Measurements from ENCODE around the gene ANKS1B. TPM values are rescaled to one million over a fixed set of nuclear protein-coding genes. Genes with fewer than 3 reads are reported as not detected.

ANKS1B gene
- total RNA-seq, 1 experiment from 2014 or later, result 9.7 TPM

DNA sequence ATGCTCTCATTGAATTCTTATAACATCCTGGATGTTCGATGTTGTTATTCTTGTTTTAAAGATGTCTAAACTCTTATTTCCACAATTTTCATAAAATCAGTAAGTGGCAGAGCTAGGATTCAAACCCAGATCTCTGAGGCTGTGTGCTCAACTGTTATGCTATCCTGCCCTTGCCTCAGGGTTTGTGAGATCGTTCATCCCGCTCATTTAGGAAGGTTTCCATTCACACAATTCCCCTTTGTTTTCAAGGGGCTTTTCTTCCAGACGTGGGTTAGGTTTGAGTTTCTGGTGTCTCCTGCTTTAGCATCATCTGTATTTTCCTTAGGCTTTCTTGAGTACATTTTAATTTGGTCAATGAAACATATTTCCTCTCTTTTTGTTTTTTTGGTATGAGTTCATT, 1270.3 kb downstream of the ANKS1B start:
- Histone ChIP-seq H3K27me3 (ENCODE audit: control insufficient read depth, insufficient read depth, low read length) (no peaks in the 10 kb centered on the region), H3K4me3 (ENCODE audit: low read depth in 2 of 2, low read length in 2 of 2) (no peak overlapping the region), H3K36me3 (ENCODE audit: control insufficient read depth, insufficient read depth, low read length) (no peaks in the 10 kb centered on the region; the same call in 1 of the 2 replicates), H3K27ac (ENCODE audit: low read length) (no peak overlapping the region), H3K4me1 (ENCODE audit: control insufficient read depth, insufficient read depth, low read length) (no peaks in the 10 kb centered on the region), H3K9me3 (ENCODE audit: control insufficient read depth, insufficient read depth, low read depth, low read length) (no peaks in the 10 kb centered on the region)
- intact Hi-C loops (cut with micrococcal nuclease; ENCODE audit: unreplicated experiment) (no loop called here), in situ Hi-C loops (cut with HindIII; ENCODE audit: low pct_unique_long_range_greater_than_20kb, low sequenced_read_pairs) (no loop called here)
- ATAC-seq (no peak), DNase-seq (ENCODE audit: low read depth, low spot score) (no peak)
- no TSS peak for BruUV-seq (replicated peaks)
- TF ChIP-seq, protein P1, sequence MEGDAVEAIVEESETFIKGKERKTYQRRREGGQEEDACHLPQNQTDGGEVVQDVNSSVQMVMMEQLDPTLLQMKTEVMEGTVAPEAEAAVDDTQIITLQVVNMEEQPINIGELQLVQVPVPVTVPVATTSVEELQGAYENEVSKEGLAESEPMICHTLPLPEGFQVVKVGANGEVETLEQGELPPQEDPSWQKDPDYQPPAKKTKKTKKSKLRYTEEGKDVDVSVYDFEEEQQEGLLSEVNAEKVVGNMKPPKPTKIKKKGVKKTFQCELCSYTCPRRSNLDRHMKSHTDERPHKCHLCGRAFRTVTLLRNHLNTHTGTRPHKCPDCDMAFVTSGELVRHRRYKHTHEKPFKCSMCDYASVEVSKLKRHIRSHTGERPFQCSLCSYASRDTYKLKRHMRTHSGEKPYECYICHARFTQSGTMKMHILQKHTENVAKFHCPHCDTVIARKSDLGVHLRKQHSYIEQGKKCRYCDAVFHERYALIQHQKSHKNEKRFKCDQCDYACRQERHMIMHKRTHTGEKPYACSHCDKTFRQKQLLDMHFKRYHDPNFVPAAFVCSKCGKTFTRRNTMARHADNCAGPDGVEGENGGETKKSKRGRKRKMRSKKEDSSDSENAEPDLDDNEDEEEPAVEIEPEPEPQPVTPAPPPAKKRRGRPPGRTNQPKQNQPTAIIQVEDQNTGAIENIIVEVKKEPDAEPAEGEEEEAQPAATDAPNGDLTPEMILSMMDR (IDR thresholded peaks at IDR 0.05), result no peak
- TF ChIP-seq TCF7L2 (IDR thresholded peaks at IDR 0.05; ENCODE audit: low read depth, low read length), result no peak
- ChIA-PET POLR2A (no interaction called here), CTCF (no interaction called here)

DNA sequence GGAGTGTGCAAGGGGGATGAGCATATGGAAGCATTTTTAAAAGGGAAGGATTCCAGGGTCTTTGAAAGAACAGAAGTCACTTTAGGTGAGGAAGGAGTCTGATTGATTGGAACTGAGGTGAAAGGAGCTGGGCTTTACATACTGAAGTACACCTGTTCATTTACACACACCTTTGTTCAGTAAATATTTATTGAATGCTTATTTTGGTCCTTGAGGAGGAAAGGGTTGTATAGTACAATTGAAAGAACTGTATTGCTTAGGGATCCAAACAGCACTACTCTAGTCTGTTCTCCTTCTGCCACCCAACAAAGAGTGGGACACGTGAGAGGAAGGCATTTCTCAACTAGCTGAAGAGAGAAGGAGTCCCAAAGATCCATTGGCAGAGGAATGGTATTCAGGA, 1275.7 kb downstream of the ANKS1B start:
- in situ Hi-C loops (cut with HindIII; ENCODE audit: low pct_unique_long_range_greater_than_20kb, low sequenced_read_pairs), result no loop called here
- POLR2A ChIA-PET, result no interaction called here
- TF ChIP-seq POLR2AphosphoS5 (IDR thresholded peaks at IDR 0.05; ENCODE audit: low read depth, low read length) (no peak), SIN3A (IDR thresholded peaks at IDR 0.05; ENCODE audit: borderline replicate concordance, insufficient read depth, low read depth, low read length) (no peak), TCF7L2 (IDR thresholded peaks at IDR 0.05; ENCODE audit: low read depth, low read length) (no peak)
- TF ChIP-seq, protein P2, sequence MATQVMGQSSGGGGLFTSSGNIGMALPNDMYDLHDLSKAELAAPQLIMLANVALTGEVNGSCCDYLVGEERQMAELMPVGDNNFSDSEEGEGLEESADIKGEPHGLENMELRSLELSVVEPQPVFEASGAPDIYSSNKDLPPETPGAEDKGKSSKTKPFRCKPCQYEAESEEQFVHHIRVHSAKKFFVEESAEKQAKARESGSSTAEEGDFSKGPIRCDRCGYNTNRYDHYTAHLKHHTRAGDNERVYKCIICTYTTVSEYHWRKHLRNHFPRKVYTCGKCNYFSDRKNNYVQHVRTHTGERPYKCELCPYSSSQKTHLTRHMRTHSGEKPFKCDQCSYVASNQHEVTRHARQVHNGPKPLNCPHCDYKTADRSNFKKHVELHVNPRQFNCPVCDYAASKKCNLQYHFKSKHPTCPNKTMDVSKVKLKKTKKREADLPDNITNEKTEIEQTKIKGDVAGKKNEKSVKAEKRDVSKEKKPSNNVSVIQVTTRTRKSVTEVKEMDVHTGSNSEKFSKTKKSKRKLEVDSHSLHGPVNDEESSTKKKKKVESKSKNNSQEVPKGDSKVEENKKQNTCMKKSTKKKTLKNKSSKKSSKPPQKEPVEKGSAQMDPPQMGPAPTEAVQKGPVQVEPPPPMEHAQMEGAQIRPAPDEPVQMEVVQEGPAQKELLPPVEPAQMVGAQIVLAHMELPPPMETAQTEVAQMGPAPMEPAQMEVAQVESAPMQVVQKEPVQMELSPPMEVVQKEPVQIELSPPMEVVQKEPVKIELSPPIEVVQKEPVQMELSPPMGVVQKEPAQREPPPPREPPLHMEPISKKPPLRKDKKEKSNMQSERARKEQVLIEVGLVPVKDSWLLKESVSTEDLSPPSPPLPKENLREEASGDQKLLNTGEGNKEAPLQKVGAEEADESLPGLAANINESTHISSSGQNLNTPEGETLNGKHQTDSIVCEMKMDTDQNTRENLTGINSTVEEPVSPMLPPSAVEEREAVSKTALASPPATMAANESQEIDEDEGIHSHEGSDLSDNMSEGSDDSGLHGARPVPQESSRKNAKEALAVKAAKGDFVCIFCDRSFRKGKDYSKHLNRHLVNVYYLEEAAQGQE (IDR thresholded peaks at IDR 0.05; ENCODE audit: insufficient read depth in 1 of 2, low read depth in 2 of 2, low read length in 1 of 2), result no peak
- TF ChIP-seq, protein P1 (IDR thresholded peaks at IDR 0.05), result no peak
- CTCF ChIA-PET, result no interaction called here
- DNase-seq (ENCODE audit: low read depth, low spot score), result no peak
- ATAC-seq, result no peak
- Histone ChIP-seq H3K36me3 (ENCODE audit: control insufficient read depth, insufficient read depth, low read length) (no peaks in the 10 kb centered on the region; the same call in 1 of the 2 replicates), H3K9me3 (ENCODE audit: control insufficient read depth, insufficient read depth, low read depth, low read length) (no peaks in the 10 kb centered on the region), H3K4me1 (ENCODE audit: control insufficient read depth, insufficient read depth, low read length) (no peaks in the 10 kb centered on the region), H3K27ac (ENCODE audit: low read length) (no peak overlapping the region), H3K4me3 (ENCODE audit: low read depth in 2 of 2, low read length in 2 of 2) (no peak overlapping the region), H3K27me3 (ENCODE audit: control insufficient read depth, insufficient read depth, low read length) (no peaks in the 10 kb centered on the region)
- intact Hi-C loops (cut with micrococcal nuclease; ENCODE audit: unreplicated experiment), result no loop called here
- no TSS peak for BruUV-seq (replicated peaks)
